ENCODE results near the gene ELL2.
"Not testable (repeated sequence)": the region's sequence is repeated elsewhere in the genome, so short reads cannot be mapped to it uniquely, and the experiment has no call there.

ELL2 gene

DNA sequence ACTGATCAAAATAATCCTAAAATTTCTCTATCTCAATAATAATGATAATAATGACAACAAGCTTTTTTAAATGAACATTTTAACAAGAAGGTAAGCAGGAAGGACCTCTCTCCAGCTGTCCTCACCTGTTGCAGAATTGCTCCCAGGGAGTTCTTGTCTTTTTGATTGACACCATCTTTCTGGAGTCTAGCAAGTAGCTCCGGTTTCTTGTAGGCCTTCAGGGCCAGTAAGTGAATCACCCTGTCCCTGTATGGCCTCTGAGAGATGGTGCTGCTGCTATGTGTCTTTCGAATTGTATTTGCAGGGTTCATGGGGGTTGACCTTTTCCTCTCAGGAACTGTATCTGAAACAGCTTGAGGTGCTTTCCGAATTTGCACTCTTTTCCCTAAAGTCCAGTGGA is 55.3 kb downstream of the ELL2 start:
- DNase-seq = not testable (repeated sequence)

- no peak for DNase-seq
Measured at GRCh38 chr5:95904827-95905226, 56.8 kb downstream of the ELL2 start.

DNA sequence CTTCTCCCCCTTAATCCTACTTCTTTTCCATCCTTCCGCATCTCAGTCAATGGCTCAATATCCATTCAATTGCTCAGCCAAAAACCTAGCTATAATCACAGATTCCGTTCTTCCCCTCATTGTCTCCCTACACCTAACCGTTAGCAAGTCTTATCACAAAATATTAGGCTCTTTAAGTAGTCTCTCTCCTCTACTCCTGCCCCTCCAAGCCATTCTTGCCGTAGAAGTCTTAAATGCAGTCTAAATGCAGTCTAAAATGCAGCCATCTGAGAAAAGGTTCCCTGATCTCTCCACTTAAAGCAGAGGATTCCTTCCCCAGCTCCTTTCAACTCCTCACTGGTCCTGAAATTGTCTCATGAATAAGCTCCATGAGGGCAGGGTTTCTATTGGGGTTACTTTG is 57.8 kb downstream of the ELL2 start:
- DNase-seq = no peak

GRCh38 chr5:95901676-95902627 is 59.7 kb downstream of the ELL2 start:
- no peak for DNase-seq

- DNase-seq = no peak
Measured at GRCh38 chr5:95900383-95900958, 61.2 kb downstream of the ELL2 start.

DNA sequence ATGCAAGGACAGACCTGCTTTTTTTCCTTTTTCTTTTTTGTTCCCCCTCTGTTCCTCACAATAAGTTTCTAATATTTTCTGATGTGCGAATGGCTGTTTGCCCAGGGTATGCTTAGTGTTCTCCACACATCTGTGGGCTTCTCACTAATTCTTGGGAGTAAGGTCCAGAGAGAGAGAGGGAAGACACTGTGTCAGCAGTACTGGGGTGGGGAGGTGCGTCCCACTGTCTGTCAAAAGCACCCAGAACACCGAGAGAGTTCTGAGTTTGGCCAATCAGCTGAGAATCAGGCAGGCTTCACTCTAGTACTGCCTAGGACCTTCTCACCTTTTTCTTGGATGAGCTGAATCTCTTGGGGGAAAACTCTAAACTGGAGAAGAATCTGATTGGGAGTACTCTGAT is 61.8 kb downstream of the ELL2 start:
- no peak for DNase-seq

GRCh38 chr5:95899006-95899405 is 62.6 kb downstream of the ELL2 start:
- DNase-seq = no peak

DNA sequence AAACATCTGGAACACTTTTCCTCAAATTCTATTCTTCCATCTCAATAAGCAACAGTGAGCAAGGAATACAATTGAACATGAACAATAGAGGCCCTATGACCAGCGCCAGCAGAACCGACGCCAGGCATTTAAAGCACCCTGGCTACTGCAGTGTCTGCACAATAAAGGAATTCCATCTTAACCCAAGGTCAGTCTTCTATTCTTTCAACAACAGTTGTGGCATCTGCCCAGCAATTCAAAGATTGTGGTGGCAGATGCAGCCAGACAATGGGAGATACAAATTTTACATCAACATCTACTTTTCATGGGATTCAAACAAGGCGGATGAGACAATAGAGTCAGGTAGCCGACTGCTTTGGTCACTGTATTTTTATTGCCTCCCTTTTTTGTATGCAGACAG is 65.9 kb downstream of the ELL2 start:
- DNase-seq = no peak

DNA sequence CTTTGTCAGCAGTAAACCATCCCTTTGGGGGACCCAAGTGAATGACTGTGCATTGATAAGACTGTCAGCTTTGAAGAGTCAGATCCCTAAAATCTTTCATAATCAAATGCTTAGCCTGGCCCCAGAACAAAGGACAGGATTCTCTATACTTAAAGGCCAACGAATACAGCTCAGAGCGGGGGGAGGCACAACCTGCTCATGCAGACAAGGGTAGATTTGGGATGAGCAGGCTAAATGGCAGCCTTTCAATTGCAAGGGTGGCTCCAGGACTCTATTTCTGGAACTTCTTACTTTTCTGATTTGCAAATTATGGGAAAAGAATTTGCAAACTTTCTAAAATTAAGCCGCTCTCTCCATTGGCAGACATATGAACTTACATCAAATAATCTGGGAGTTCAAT is 66.4 kb downstream of the ELL2 start:
- DNase-seq = no peak

- DNase-seq = peak in 1 of 5 experiments; percentile 59
Measured at GRCh38 chr5:95892784-95893354, 68.8 kb downstream of the ELL2 start.

- DNase-seq = no peak
Measured at GRCh38 chr5:95891499-95891898, 70.2 kb downstream of the ELL2 start.

DNA sequence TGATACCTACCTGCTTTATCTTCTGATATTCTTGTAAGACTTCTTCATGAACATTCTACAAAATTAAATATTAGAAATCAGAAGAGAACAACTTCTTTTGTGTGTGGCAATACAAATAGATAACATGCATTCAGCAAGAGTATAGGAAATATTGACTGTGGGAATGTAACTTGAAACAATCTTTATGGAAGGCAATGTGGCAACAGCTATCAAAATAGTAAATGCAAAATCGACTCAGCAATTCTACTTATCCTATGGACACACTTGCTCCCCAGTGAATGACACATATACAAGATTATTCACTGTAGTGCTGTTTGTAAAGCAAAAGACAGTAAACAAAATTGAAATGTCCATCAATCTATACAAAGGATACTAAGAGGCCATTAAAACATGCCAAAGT is 72.6 kb downstream of the ELL2 start:
- no peak for DNase-seq

DNA sequence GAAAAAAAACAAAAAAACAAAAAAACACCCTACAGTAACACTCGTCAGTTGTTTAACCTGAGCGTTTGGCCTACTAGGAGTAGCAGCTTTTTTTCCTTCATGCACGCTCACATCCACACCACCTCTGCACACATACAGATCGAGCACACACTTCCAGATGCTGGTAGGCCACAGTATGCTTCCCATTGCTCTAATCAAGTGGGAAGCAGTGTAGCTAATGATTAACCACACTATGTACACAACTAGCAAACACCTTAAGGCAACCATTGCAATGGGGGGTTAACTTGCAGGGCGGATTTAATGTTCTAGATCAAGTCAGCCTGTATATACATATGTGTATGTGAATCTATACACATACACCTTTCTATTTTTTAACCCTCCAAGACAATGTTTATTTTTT is 73.7 kb downstream of the ELL2 start:
- DNase-seq = no peak

DNA sequence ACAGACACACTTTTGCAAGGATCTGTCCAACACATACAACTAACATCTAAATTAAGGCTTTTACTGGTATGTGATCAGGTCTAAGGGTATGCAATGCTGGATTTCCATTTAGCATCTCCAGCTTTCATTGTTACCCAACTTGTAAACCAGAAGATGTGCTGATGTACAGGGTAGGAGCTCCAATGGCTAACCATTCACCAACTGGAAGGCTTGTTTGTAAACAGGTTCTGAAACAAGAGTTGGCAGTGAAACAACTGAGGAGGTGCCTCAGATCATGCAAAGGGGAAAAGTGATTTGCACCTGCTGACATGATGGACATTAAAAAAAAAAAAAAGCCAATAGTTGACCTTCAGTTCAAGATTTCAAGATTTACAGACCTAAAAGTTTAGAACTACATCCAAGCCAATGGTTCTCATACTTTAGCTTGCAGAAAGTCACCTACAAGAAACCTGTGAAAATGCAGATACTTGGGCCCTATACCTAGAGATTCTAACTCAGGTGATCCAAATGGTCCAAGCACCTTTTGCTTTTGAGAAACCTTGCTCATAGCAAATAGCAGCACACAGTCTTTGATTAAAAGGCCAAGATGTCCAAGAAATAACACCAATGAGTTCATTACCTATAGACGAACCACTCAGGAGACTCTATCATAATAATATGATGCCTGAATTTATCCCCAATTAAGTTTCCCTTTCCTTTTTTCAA is 75.2 kb downstream of the ELL2 start:
- DNase-seq = no peak

- DNase-seq = no peak
Measured at GRCh38 chr5:95884511-95884910, 77.1 kb downstream of the ELL2 start.

- no peak for DNase-seq
Measured at GRCh38 chr5:95884017-95884325, 77.7 kb downstream of the ELL2 start.

DNA sequence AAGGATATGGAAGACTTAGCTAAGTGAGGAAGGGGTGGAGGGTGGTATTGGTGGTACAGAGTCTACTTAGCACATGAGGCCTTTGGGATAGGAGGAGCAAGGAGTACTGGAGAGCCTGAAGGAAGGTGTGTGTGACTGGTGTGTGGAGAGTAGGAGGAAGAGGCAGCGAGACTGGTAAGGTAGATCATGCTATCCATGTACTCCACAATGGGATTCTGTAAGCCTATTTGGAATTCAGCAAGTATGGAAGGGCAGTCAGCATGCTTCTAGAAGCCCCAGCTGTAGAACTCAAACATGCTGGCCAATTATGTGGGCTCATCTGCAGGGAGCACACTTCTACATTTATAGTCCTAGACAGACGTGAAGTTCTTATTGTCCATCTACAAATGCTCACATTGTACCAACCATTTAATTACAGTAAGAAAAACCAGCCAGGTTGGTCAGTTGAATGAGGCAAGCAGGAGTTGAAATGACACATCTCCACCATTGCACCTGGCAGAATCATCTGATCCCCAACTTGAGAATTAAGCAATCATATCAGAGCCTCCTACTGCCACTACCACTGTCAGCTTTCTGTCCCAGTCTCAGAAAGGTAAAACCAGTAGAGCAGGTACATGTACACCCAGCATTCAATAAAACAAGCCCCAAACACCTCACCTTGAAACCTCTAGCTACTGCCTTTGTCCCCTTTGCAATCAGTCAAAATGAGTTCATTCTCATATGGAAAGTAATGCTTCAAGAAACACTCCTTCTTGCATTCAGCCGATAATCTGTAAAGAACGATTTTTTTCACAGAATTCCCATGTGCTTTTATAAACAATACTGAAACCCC is 78.2 kb downstream of the ELL2 start:
- no peak for DNase-seq

GRCh38 chr5:95881833-95882232 is 79.8 kb downstream of the ELL2 start:
- DNase-seq = no peak

DNA sequence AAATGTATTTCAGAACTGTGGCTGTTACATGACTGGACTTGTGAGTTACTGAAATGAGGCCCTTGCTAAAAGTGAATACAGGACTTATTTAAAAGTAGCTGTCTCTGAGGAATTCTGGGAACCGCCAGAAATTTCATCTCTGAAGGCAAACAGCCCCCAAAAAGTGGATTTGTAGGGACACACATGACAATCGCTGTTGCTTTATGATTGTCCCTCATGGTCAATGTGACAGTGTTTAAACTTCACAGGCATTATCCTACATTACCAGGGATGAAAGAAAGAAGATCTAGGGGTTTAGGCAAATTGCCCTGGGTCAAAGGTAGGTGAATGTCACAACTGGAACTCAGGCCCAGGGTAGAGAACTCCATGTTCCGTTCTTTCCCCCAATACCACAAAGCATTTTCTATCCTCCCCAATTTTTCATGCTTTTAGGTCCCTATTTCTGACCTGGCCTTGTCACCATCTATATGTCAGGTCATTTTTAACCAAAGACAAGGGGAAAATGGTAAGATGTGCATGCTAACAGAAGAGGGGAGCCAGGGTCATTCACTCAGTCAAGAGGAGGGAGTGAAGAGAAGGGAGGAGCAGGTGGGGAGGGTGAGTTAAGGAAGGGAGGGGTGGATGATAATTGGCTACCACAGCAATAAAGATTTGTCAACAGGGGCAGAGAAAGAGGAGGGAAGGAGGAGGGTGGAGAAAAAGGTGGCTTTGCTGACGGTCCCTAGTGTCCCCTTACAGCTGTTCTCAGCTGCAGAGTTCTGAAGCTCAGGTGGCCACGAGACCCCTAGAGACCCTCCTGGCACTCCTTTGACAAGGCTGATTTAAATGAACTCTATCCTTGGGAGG is 81.3 kb downstream of the ELL2 start:
- DNase-seq = no peak

GRCh38 chr5:95879661-95880060 is 82.0 kb downstream of the ELL2 start:
- no peak for DNase-seq

All from T-helper 2 cell (primary cell).